ENCODE measurements around the gene MMS19.

DNA sequence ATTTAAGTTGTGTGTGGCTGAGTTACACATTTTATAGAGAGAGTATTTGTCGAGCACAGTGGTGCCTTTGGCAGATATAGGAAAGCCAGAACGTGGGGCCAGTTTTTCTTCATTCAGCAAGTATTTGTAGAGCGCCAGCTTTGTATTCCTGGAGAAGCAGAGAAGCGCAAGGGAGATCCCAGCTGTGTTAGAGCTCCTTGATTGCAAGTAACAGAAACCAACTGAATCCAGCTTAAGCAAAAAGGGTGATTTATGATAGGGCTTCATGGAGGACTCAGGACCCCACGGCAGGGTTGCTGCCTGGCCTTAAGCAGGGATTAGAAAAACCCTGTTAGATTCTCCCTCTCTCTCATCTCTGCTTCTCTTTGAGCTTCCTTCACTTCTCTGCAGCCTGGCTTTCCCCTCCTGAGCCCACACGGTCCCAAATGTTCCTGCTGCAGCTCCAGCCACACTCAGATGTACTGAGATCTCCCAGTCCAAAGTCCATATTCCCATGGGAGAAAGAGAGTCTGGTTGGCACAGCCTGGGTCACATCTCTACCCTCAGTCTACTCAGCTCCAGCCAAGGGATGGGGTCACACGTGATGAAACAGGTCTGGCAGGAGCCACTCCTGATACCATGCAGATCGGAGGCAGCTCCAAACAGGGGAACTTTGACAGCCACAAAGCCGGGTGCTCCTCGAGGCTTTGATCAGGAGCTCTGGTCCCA lies 17.2 kb upstream of the MMS19 start:
- TF ChIP-seq, protein P1, sequence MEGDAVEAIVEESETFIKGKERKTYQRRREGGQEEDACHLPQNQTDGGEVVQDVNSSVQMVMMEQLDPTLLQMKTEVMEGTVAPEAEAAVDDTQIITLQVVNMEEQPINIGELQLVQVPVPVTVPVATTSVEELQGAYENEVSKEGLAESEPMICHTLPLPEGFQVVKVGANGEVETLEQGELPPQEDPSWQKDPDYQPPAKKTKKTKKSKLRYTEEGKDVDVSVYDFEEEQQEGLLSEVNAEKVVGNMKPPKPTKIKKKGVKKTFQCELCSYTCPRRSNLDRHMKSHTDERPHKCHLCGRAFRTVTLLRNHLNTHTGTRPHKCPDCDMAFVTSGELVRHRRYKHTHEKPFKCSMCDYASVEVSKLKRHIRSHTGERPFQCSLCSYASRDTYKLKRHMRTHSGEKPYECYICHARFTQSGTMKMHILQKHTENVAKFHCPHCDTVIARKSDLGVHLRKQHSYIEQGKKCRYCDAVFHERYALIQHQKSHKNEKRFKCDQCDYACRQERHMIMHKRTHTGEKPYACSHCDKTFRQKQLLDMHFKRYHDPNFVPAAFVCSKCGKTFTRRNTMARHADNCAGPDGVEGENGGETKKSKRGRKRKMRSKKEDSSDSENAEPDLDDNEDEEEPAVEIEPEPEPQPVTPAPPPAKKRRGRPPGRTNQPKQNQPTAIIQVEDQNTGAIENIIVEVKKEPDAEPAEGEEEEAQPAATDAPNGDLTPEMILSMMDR (IDR thresholded peaks at IDR 0.05) = no peak
- no peak for TF ChIP-seq POLR2A (IDR thresholded peaks at IDR 0.05)
